Measurements from ENCODE around the gene RPGRIP1L. TPM values are rescaled to one million over a fixed set of nuclear protein-coding genes. Genes with fewer than 3 reads are reported as not detected.
A peak's percentile ranks its signal among the peaks of the same experiment; 100 is the strongest.

The RPGRIP1L gene
- total RNA-seq, 1 donor from 2014 or later = 19.9 TPM

GRCh38 chr16:53611179-53611696, 92.4 kb downstream of the RPGRIP1L start:
- no peak for TF ChIP-seq CTCF (IDR thresholded peaks at IDR 0.05; ENCODE audit: unreplicated experiment)
- DNase-seq (ENCODE audit: low spot score, unreplicated experiment) = no peak
- Mint-ChIP-seq H3K4me3 (ENCODE audit: low read depth) (no peak overlapping the region), H3K27me3 (no peaks in the 10 kb centered on the region), H3K27ac (peak overlapping the region; percentile 19), H3K36me3 (ENCODE audit: insufficient read depth) (no peaks in the 10 kb centered on the region), H3K9me3 (ENCODE audit: low read depth) (no peaks in the 10 kb centered on the region), H3K4me1 (ENCODE audit: low read depth) (peaks cover 25% of the 10 kb centered on the region)

GRCh38 chr16:53609536-53609935, 94.1 kb downstream of the RPGRIP1L start:
- Mint-ChIP-seq H3K4me1 (ENCODE audit: low read depth) (peaks cover 22% of the 10 kb centered on the region), H3K27ac (peak overlapping the region; percentile 46), H3K36me3 (ENCODE audit: insufficient read depth) (peaks cover 4% of the 10 kb centered on the region), H3K4me3 (ENCODE audit: low read depth) (no peak overlapping the region), H3K9me3 (ENCODE audit: low read depth) (no peaks in the 10 kb centered on the region), H3K27me3 (no peaks in the 10 kb centered on the region)
- DNase-seq (ENCODE audit: low spot score, unreplicated experiment) = no peak
- no peak for TF ChIP-seq CTCF (IDR thresholded peaks at IDR 0.05; ENCODE audit: unreplicated experiment)

GRCh38 chr16:53608094-53608493, 95.6 kb downstream of the RPGRIP1L start:
- no peak for DNase-seq (ENCODE audit: low spot score, unreplicated experiment)
- no peak for TF ChIP-seq CTCF (IDR thresholded peaks at IDR 0.05; ENCODE audit: unreplicated experiment)
- Mint-ChIP-seq H3K27ac (no peak overlapping the region), H3K36me3 (ENCODE audit: insufficient read depth) (peaks cover 7% of the 10 kb centered on the region), H3K4me1 (ENCODE audit: low read depth) (peaks cover 22% of the 10 kb centered on the region), H3K4me3 (ENCODE audit: low read depth) (no peak overlapping the region), H3K27me3 (no peaks in the 10 kb centered on the region), H3K9me3 (ENCODE audit: low read depth) (no peaks in the 10 kb centered on the region)

GRCh38 chr16:53605831-53606400, 97.7 kb downstream of the RPGRIP1L start:
- Mint-ChIP-seq H3K27ac (no peak overlapping the region), H3K9me3 (ENCODE audit: low read depth) (no peaks in the 10 kb centered on the region), H3K4me1 (ENCODE audit: low read depth) (peaks cover 7% of the 10 kb centered on the region), H3K36me3 (ENCODE audit: insufficient read depth) (peaks cover 7% of the 10 kb centered on the region), H3K27me3 (no peaks in the 10 kb centered on the region), H3K4me3 (ENCODE audit: low read depth) (no peak overlapping the region)
- no peak for TF ChIP-seq CTCF (IDR thresholded peaks at IDR 0.05; ENCODE audit: unreplicated experiment)
- no peak for DNase-seq (ENCODE audit: low spot score, unreplicated experiment)

GRCh38 chr16:53605356-53605755, 98.3 kb downstream of the RPGRIP1L start:
- H3K4me3 Mint-ChIP-seq (ENCODE audit: low read depth) = no peak overlapping the region
- H3K4me1 Mint-ChIP-seq (ENCODE audit: low read depth) = peaks cover 7% of the 10 kb centered on the region
- H3K9me3 Mint-ChIP-seq (ENCODE audit: low read depth) = no peaks in the 10 kb centered on the region
- H3K27ac Mint-ChIP-seq = peak overlapping the region; percentile 45
- H3K36me3 Mint-ChIP-seq (ENCODE audit: insufficient read depth) = peaks cover 7% of the 10 kb centered on the region
- DNase-seq (ENCODE audit: low spot score, unreplicated experiment) = no peak
- H3K27me3 Mint-ChIP-seq = no peaks in the 10 kb centered on the region
- TF ChIP-seq CTCF (IDR thresholded peaks at IDR 0.05; ENCODE audit: unreplicated experiment) = no peak

Data from progenitor cell of endocrine pancreas (in vitro differentiated cells).